ENCODE data around the gene THSD4. TPM values are rescaled to one million over a fixed set of nuclear protein-coding genes. Genes with fewer than 3 reads are reported as not detected.

Gene THSD4
- total RNA-seq, 1 experiment from 2014 or later = 36.3 TPM

- intact Hi-C loops (cut with micrococcal nuclease) = loop anchor here (10.0 kb wide), 2 partner anchors 134 to 214 kb away; partner anchors contain the start of genes LRRC49 and THAP10
- Mint-ChIP-seq H3K27ac (ENCODE audit: low read depth, unreplicated experiment) (no peak overlapping the region), H3K4me3 (ENCODE audit: unreplicated experiment) (no peak overlapping the region)
Measured at GRCh38 chr15:71109130-71109529, 6.1 kb upstream of the THSD4 start.

GRCh38 chr15:71109905-71110304 lies 5.4 kb upstream of the THSD4 start:
- peaks cover 11% of the 10 kb centered on the region for H3K4me1 Mint-ChIP-seq (ENCODE audit: insufficient read depth, unreplicated experiment)
- intact Hi-C loops (cut with micrococcal nuclease) = loop anchor here (10.0 kb wide), 3 partner anchors 135 to 695 kb away; partner anchors contain the start of genes LRRC49 and THAP10
- DNase-seq (ENCODE audit: unreplicated experiment) = no peak
- ChIA-PET CTCF (no interaction called here), POLR2A (no interaction called here)
- no peaks in the 10 kb centered on the region for H3K27me3 Mint-ChIP-seq (ENCODE audit: insufficient read depth, unreplicated experiment)
- no peak overlapping the region for H3K4me3 Mint-ChIP-seq (ENCODE audit: unreplicated experiment)
- no peak for TF ChIP-seq CTCF (IDR thresholded peaks at IDR 0.05; ENCODE audit: unreplicated experiment)
- no peak overlapping the region for H3K27ac Mint-ChIP-seq (ENCODE audit: low read depth, unreplicated experiment)
- no peaks in the 10 kb centered on the region for H3K9me3 Mint-ChIP-seq (ENCODE audit: unreplicated experiment)
- no peaks in the 10 kb centered on the region for H3K36me3 Mint-ChIP-seq (ENCODE audit: insufficient read depth, unreplicated experiment)
- BruUV-seq (replicated peaks) = no TSS peak

More at GRCh38 chr15:71109130-71109529, 6.1 kb upstream of the THSD4 start:
- H3K4me1 Mint-ChIP-seq (ENCODE audit: insufficient read depth, unreplicated experiment) = peaks cover 11% of the 10 kb centered on the region
- TF ChIP-seq CTCF (IDR thresholded peaks at IDR 0.05; ENCODE audit: unreplicated experiment) = no peak
- H3K36me3 Mint-ChIP-seq (ENCODE audit: insufficient read depth, unreplicated experiment) = no peaks in the 10 kb centered on the region
- H3K27me3 Mint-ChIP-seq (ENCODE audit: insufficient read depth, unreplicated experiment) = no peaks in the 10 kb centered on the region
- no peaks in the 10 kb centered on the region for H3K9me3 Mint-ChIP-seq (ENCODE audit: unreplicated experiment)
- ChIA-PET POLR2A (interaction anchor here (0.8 to 1.1 kb wide), 2 partner anchors 12 to 133 kb away, joined by 4 to 6 read pairs; no protein-coding TSS in a partner anchor), CTCF (interaction anchor here (0.6 to 1.8 kb wide), 4 partner anchors 99 to 334 kb away, joined by 3 to 8 read pairs (median 6); no protein-coding TSS in a partner anchor)
- DNase-seq (ENCODE audit: unreplicated experiment) = no peak
- no TSS peak for BruUV-seq (replicated peaks)

- CTCF ChIA-PET = no interaction called here
- Mint-ChIP-seq H3K4me1 (ENCODE audit: insufficient read depth, unreplicated experiment) (peaks cover 11% of the 10 kb centered on the region), H3K4me3 (ENCODE audit: unreplicated experiment) (no peak overlapping the region), H3K27ac (ENCODE audit: low read depth, unreplicated experiment) (no peak overlapping the region), H3K36me3 (ENCODE audit: insufficient read depth, unreplicated experiment) (no peaks in the 10 kb centered on the region), H3K27me3 (ENCODE audit: insufficient read depth, unreplicated experiment) (no peaks in the 10 kb centered on the region), H3K9me3 (ENCODE audit: unreplicated experiment) (no peaks in the 10 kb centered on the region)
- intact Hi-C loops (cut with micrococcal nuclease) = loop anchor here (10.0 kb wide), 1 partner anchor 694 kb away; no protein-coding TSS in a partner anchor
- no TSS peak for BruUV-seq (replicated peaks)
- no peak for TF ChIP-seq CTCF (IDR thresholded peaks at IDR 0.05; ENCODE audit: unreplicated experiment)
- DNase-seq (ENCODE audit: unreplicated experiment) = no peak
- POLR2A ChIA-PET = no interaction called here
Measured at GRCh38 chr15:71110405-71111180, 4.7 kb upstream of the THSD4 start.

GRCh38 chr15:71111181-71111565 lies 4.1 kb upstream of the THSD4 start:
- DNase-seq (ENCODE audit: unreplicated experiment) = no peak
- Mint-ChIP-seq H3K4me1 (ENCODE audit: insufficient read depth, unreplicated experiment) (peaks cover 13% of the 10 kb centered on the region), H3K4me3 (ENCODE audit: unreplicated experiment) (no peak overlapping the region), H3K27me3 (ENCODE audit: insufficient read depth, unreplicated experiment) (no peaks in the 10 kb centered on the region), H3K36me3 (ENCODE audit: insufficient read depth, unreplicated experiment) (no peaks in the 10 kb centered on the region), H3K9me3 (ENCODE audit: unreplicated experiment) (no peaks in the 10 kb centered on the region), H3K27ac (ENCODE audit: low read depth, unreplicated experiment) (no peak overlapping the region)
- no peak for TF ChIP-seq CTCF (IDR thresholded peaks at IDR 0.05; ENCODE audit: unreplicated experiment)
- no TSS peak for BruUV-seq (replicated peaks)
- CTCF ChIA-PET = no interaction called here
- POLR2A ChIA-PET = no interaction called here
- intact Hi-C loops (cut with micrococcal nuclease) = loop anchor here (10.0 kb wide), 1 partner anchor 694 kb away; no protein-coding TSS in a partner anchor

All from MCF 10A (cell line).